ENCODE data around the gene HID1.
"Not testable (repeated sequence)": the region's sequence is repeated elsewhere in the genome, so short reads cannot be mapped to it uniquely, and the experiment has no call there.

The HID1 gene

DNA sequence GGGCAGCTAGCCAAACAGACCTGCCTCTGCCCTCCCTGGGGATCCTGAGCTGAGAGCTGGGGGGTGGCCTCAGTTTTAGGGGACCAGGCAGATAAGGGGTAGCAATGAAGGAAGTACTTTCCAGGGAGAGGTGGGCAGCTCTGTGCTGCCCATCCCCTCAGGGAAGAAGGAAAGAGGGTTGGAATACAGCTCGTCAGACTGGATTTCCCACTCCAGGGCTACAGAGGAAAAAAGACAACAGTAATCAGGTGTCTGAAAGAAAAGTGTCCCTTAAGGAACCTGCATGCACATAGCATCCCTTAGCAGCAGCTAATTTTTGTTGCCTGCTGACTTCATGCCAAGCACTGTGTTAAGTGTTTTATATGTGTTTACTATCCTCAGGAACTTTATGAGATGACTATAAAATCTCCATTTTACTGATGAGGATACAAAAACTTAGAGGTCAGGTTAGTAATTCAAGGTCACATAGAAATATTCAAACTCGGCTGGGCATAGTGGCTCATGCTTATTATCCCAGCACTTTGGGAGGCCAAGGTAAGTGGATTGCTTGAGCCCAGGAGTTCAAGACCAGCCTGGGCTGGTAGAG lies 36.7 kb upstream of the HID1 start:
- H3K36me3 ChIP-seq (ENCODE audit: control insufficient read depth in 2 of 2, insufficient read depth in 2 of 2, low read length in 2 of 2) = no peaks in the 10 kb centered on the region
- H3K4me1 ChIP-seq (ENCODE audit: control insufficient read depth in 2 of 2, insufficient read depth in 2 of 2, low read length in 2 of 2) = peaks cover 19 to 31% of the 10 kb centered on the region in 2 donors
- peaks cover 0 to 2% of the 10 kb centered on the region in 2 donors for H3K27me3 ChIP-seq (ENCODE audit: control insufficient read depth in 2 of 2, insufficient read depth in 2 of 2, low read length in 2 of 2)
- no peaks in the 10 kb centered on the region for H3K9me3 ChIP-seq (ENCODE audit: control insufficient read depth in 2 of 2, low read length in 2 of 2)
- peak overlapping the region; percentile 37 to 38 for H3K27ac ChIP-seq (ENCODE audit: low read depth in 2 of 2, low read length in 2 of 2)
- no peak overlapping the region for H3K9ac ChIP-seq (ENCODE audit: low read depth in 1 of 2, low read length in 2 of 2)
- no peak overlapping the region for H3K4me3 ChIP-seq (ENCODE audit: low read length in 2 of 2)

DNA sequence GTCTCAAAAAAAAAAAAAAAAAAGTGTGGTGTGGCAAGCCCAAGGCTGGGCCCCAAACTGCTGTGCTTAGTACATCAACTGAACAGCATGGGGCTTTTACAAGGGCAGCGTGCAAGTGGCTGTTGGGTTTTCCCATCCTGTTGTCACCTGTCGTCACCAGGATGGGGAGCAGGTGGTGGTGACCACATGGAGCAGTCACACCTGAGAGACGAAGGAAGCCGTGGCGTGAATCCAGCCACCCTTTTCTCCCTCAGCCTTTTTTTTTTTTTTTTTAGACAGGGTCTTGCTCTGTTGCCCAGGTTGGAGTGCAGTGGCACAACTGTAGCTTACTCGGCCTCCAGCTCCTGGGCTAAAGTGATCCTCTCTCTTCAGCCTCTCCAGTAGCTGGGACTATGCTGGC lies 35.8 kb upstream of the HID1 start:
- Histone ChIP-seq H3K9me3 (ENCODE audit: control insufficient read depth in 2 of 2, low read length in 2 of 2) (no peaks in the 10 kb centered on the region), H3K4me3 (ENCODE audit: low read length in 2 of 2) (no peak overlapping the region), H3K27me3 (ENCODE audit: control insufficient read depth in 2 of 2, insufficient read depth in 2 of 2, low read length in 2 of 2) (peaks cover 0 to 2% of the 10 kb centered on the region in 2 donors), H3K9ac (ENCODE audit: low read depth in 1 of 2, low read length in 2 of 2) (no peak overlapping the region), H3K36me3 (ENCODE audit: control insufficient read depth in 2 of 2, insufficient read depth in 2 of 2, low read length in 2 of 2) (no peaks in the 10 kb centered on the region), H3K27ac (ENCODE audit: low read depth in 2 of 2, low read length in 2 of 2) (no peak overlapping the region), H3K4me1 (ENCODE audit: control insufficient read depth in 2 of 2, insufficient read depth in 2 of 2, low read length in 2 of 2) (peaks cover 15 to 26% of the 10 kb centered on the region in 2 donors)

DNA sequence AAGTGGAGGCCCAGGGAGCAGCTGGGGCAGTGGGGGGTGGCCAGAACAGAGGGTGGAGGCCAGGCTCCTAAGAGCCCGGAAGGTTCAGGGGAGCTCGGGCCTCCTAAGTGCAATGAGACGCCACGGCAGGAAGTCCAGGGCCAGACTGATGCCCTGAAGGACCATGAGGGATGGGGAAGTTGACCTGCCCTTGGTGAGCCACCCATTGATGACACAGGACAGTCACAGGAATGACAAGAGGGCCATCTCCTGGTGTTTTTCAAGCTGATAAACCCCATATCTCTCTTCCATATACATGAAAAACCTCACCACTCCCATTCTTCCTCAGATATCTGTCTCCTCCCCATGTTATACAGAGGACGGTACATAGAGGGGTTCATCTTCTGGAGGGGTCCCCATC lies 34.1 kb upstream of the HID1 start:
- no peak overlapping the region for H3K4me3 ChIP-seq (ENCODE audit: low read length in 2 of 2)
- H3K36me3 ChIP-seq (ENCODE audit: control insufficient read depth in 2 of 2, insufficient read depth in 2 of 2, low read length in 2 of 2) = peaks cover 3 to 4% of the 10 kb centered on the region in 2 donors
- no peak overlapping the region for H3K9ac ChIP-seq (ENCODE audit: low read depth in 1 of 2, low read length in 2 of 2)
- no peaks in the 10 kb centered on the region for H3K9me3 ChIP-seq (ENCODE audit: control insufficient read depth in 2 of 2, low read length in 2 of 2)
- no peak overlapping the region for H3K27ac ChIP-seq (ENCODE audit: low read depth in 2 of 2, low read length in 2 of 2)
- peaks cover 6 to 15% of the 10 kb centered on the region in 2 donors for H3K4me1 ChIP-seq (ENCODE audit: control insufficient read depth in 2 of 2, insufficient read depth in 2 of 2, low read length in 2 of 2)
- peaks cover 0 to 2% of the 10 kb centered on the region in 2 donors for H3K27me3 ChIP-seq (ENCODE audit: control insufficient read depth in 2 of 2, insufficient read depth in 2 of 2, low read length in 2 of 2)

DNA sequence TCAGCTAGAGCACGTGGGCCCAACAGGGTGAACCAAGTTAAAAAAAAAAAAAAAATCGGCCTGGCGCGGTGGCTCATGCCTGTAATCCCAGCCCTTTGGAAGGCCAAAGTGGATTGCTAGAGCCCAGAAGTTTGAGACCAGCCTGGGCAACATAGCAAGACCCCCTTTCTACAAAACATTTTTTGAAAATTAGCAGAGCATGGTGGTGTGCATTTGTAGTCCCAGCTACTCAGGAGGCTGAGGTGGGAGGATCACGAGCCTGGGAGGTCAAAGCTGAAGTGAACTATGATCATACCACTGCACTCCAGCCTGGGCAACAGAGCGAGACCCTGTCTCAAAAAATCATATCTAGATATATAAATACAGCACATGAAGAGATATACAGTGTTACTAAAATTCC lies 33.5 kb upstream of the HID1 start:
- not testable (repeated sequence) for H3K36me3 ChIP-seq (ENCODE audit: control insufficient read depth in 2 of 2, insufficient read depth in 2 of 2, low read length in 2 of 2); H3K4me1 ChIP-seq (ENCODE audit: control insufficient read depth in 2 of 2, insufficient read depth in 2 of 2, low read length in 2 of 2); H3K4me3 ChIP-seq (ENCODE audit: low read length in 2 of 2); H3K27ac ChIP-seq (ENCODE audit: low read depth in 2 of 2, low read length in 2 of 2); H3K9ac ChIP-seq (ENCODE audit: low read depth in 1 of 2, low read length in 2 of 2); H3K27me3 ChIP-seq (ENCODE audit: control insufficient read depth in 2 of 2, insufficient read depth in 2 of 2, low read length in 2 of 2); H3K9me3 ChIP-seq (ENCODE audit: control insufficient read depth in 2 of 2, low read length in 2 of 2)

DNA sequence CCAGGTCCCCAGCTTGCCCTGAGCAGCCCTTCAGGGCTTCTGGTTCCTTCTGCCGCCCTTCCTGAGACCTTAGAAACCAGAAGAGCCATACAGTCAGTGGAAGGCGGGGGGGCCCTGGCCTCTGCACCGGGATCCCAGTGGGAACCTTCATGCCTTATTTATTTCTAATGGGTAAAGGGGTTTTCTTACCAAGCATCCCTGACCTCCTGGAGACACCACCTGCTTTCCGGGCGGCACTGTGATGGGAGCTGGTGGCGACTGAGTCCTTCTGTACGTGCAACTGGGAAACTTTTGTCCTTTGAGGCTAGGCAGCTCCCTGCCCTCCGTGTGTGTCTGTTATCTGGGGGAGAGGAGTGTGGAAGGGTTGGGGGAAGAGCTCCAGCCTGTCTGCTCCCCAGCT lies 32.7 kb upstream of the HID1 start:
- peaks cover 3 to 4% of the 10 kb centered on the region in 2 donors for H3K36me3 ChIP-seq (ENCODE audit: control insufficient read depth in 2 of 2, insufficient read depth in 2 of 2, low read length in 2 of 2)
- H3K9ac ChIP-seq (ENCODE audit: low read depth in 1 of 2, low read length in 2 of 2) = no peak overlapping the region
- H3K4me1 ChIP-seq (ENCODE audit: control insufficient read depth in 2 of 2, insufficient read depth in 2 of 2, low read length in 2 of 2) = peaks cover 0 to 7% of the 10 kb centered on the region in 2 donors
- H3K4me3 ChIP-seq (ENCODE audit: low read length in 2 of 2) = no peak overlapping the region
- H3K9me3 ChIP-seq (ENCODE audit: control insufficient read depth in 2 of 2, low read length in 2 of 2) = no peaks in the 10 kb centered on the region
- H3K27ac ChIP-seq (ENCODE audit: low read depth in 2 of 2, low read length in 2 of 2) = no peak overlapping the region
- peaks cover 0 to 2% of the 10 kb centered on the region in 2 donors for H3K27me3 ChIP-seq (ENCODE audit: control insufficient read depth in 2 of 2, insufficient read depth in 2 of 2, low read length in 2 of 2)

DNA sequence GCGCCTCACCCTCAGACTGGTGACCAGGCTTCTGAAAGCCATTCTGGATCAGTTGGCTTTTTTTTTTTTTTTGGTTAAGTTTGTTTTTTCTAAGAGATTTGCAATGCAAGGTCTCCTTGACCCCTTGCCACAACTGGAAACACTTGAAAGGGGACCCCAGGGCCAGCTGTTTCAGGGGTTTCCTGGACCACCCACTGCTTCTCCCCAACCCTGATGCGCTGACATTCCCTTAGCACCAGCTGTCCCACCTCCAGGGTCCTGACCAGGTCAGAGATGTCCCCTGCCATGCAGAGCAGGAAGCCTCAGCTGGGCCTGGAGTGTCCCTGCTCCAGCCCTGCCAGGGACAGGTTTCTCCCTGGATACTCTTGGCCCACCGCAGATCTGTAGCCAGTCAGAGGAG lies 31.8 kb upstream of the HID1 start:
- Histone ChIP-seq H3K27me3 (ENCODE audit: control insufficient read depth in 2 of 2, insufficient read depth in 2 of 2, low read length in 2 of 2) (peaks cover 0 to 2% of the 10 kb centered on the region in 2 donors), H3K4me1 (ENCODE audit: control insufficient read depth in 2 of 2, insufficient read depth in 2 of 2, low read length in 2 of 2) (peaks cover 0 to 3% of the 10 kb centered on the region in 2 donors), H3K9ac (ENCODE audit: low read depth in 1 of 2, low read length in 2 of 2) (no peak overlapping the region), H3K36me3 (ENCODE audit: control insufficient read depth in 2 of 2, insufficient read depth in 2 of 2, low read length in 2 of 2) (peaks cover 3 to 4% of the 10 kb centered on the region in 2 donors), H3K4me3 (ENCODE audit: low read length in 2 of 2) (no peak overlapping the region), H3K27ac (ENCODE audit: low read depth in 2 of 2, low read length in 2 of 2) (no peak overlapping the region), H3K9me3 (ENCODE audit: control insufficient read depth in 2 of 2, low read length in 2 of 2) (no peaks in the 10 kb centered on the region)

DNA sequence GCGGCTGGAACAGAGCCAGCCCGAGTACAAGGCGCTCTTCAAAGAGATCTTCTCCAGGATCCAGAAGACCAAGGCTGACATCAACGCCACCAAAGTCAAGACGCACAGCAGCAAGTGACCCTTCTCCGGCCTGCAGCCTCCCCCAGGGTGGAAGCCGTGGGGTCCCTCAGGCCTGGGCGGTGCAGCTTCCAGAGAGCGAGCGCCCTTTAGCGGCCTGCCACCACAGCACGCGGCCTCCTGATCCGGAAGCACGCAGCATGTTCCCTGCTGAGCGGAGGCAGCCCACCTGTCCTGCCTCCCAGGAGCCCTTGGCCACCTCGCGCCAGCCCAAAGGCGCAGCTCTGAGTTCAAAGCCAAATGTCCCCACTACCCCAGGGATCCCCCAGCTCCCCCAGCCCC lies 31.4 kb upstream of the HID1 start:
- no peak overlapping the region for H3K27ac ChIP-seq (ENCODE audit: low read depth in 2 of 2, low read length in 2 of 2)
- H3K27me3 ChIP-seq (ENCODE audit: control insufficient read depth in 2 of 2, insufficient read depth in 2 of 2, low read length in 2 of 2) = peaks cover 0 to 2% of the 10 kb centered on the region in 2 donors
- no peak overlapping the region for H3K9ac ChIP-seq (ENCODE audit: low read depth in 1 of 2, low read length in 2 of 2)
- no peak overlapping the region for H3K4me3 ChIP-seq (ENCODE audit: low read length in 2 of 2)
- H3K9me3 ChIP-seq (ENCODE audit: control insufficient read depth in 2 of 2, low read length in 2 of 2) = no peaks in the 10 kb centered on the region
- H3K4me1 ChIP-seq (ENCODE audit: control insufficient read depth in 2 of 2, insufficient read depth in 2 of 2, low read length in 2 of 2) = peaks cover 0 to under 1% of the 10 kb centered on the region in 2 donors
- H3K36me3 ChIP-seq (ENCODE audit: control insufficient read depth in 2 of 2, insufficient read depth in 2 of 2, low read length in 2 of 2) = peaks cover 3 to 4% of the 10 kb centered on the region in 2 donors

DNA sequence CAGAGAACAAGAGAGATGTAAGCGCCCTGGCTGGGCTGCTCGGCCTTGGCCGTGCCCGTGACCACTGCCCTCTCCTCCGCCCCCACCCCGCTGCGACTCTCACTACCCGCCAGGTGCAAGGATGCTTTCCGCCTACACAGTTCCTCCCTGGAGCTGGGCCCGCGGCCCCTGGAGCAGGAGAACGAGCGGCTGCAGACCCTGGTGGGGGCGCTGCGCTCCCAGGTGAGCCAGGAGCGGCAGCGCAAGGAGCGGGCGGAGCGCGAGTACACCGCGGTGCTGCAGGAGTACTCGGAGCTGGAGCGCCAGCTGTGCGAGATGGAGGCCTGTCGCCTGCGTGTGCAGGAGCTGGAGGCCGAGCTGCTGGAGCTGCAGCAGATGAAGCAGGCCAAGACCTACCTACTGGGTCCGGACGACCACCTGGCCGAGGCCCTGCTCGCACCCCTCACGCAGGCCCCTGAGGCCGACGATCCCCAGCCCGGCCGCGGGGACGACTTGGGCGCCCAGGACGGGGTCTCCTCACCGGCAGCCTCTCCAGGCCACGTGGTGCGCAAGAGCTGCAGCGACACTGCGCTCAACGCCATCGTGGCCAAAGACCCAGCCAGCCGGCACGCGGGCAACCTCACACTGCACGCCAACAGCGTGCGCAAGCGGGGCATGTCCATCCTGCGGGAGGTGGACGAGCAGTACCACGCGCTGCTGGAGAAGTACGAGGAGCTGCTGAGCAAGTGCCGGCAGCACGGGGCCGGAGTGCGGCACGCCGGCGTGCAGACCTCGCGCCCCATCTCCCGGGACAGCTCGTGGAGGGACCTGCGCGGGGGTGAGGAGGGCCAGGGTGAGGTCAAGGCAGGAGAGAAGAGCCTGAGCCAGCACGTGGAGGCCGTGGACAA lies 30.8 kb upstream of the HID1 start:
- Histone ChIP-seq H3K36me3 (ENCODE audit: control insufficient read depth in 2 of 2, insufficient read depth in 2 of 2, low read length in 2 of 2) (peaks cover 3 to 4% of the 10 kb centered on the region in 2 donors), H3K9ac (ENCODE audit: low read depth in 1 of 2, low read length in 2 of 2) (no peak overlapping the region), H3K4me3 (ENCODE audit: low read length in 2 of 2) (no peak overlapping the region), H3K4me1 (ENCODE audit: control insufficient read depth in 2 of 2, insufficient read depth in 2 of 2, low read length in 2 of 2) (no peaks in the 10 kb centered on the region), H3K27ac (ENCODE audit: low read depth in 2 of 2, low read length in 2 of 2) (no peak overlapping the region), H3K9me3 (ENCODE audit: control insufficient read depth in 2 of 2, low read length in 2 of 2) (no peaks in the 10 kb centered on the region), H3K27me3 (ENCODE audit: control insufficient read depth in 2 of 2, insufficient read depth in 2 of 2, low read length in 2 of 2) (peaks cover 0 to 2% of the 10 kb centered on the region in 2 donors)

DNA sequence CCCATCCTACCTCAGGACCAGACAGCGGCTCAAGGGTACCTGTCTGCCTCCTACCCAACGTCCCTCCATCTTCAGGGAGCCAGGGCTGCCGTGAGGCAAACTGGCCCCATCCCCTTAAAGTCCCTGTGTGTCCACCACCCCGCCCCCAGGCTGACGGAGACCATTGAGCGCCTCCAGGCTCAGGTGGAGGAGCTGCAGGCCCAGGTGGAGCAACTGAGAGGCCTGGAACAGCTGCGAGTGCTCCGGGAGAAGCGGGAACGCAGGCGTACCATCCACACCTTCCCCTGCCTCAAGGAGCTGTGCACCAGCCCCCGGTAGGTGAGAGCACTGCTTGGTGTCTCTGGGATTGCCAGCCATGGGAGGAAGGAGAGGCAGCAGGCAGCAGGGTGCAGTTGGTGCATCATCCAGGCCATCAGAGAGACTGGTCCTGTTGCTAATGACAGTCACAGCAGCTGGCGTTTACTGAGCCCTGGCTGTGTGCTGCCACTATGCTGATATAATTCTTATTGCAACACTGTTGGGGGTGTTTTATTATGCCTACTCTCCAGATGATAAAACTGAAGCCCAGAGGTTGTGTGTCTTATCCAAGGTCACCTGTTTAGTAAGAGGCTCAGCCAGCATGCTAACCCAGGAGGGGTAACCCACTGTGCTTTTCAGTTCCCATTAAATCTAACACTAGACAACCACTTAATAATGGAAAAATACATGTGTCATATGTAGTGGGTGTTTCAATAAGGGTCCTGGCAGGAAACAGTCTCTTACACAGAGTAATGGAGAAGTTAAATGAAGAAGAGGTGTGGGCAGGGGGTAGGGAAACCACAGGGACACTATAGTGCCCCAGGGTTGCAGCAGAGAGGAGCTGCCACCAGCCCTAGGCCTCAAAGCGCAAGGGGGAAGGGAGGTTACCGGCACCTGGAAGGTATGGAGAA lies 29.6 kb upstream of the HID1 start:
- Histone ChIP-seq H3K27ac (ENCODE audit: low read depth in 2 of 2, low read length in 2 of 2) (no peak overlapping the region), H3K36me3 (ENCODE audit: control insufficient read depth in 2 of 2, insufficient read depth in 2 of 2, low read length in 2 of 2) (peaks cover 3 to 4% of the 10 kb centered on the region in 2 donors), H3K27me3 (ENCODE audit: control insufficient read depth in 2 of 2, insufficient read depth in 2 of 2, low read length in 2 of 2) (no peaks in the 10 kb centered on the region), H3K4me1 (ENCODE audit: control insufficient read depth in 2 of 2, insufficient read depth in 2 of 2, low read length in 2 of 2) (no peaks in the 10 kb centered on the region), H3K9ac (ENCODE audit: low read depth in 1 of 2, low read length in 2 of 2) (no peak overlapping the region), H3K9me3 (ENCODE audit: control insufficient read depth in 2 of 2, low read length in 2 of 2) (no peaks in the 10 kb centered on the region), H3K4me3 (ENCODE audit: low read length in 2 of 2) (no peak overlapping the region)

All from mucosa of rectum (tissue), 2 donors.